GM12878 (cell line): ENCODE measurements around the gene TMCC2. TPM values are rescaled to one million over a fixed set of nuclear protein-coding genes. Genes with fewer than 3 reads are reported as not detected.

Source experiments
- ATAC-seq: fragments of 200-7000 bp; cut with Tn5 transposase; 3 replicates; pipeline ENCODE4 v1.9.1; 2020; ENCODE audit warnings: mild to moderate bottlenecking, moderate library complexity
- BruUV-seq: library from RNA; stranded (reverse); fragments of 400-500 nt; replicated peaks from 2 replicates; lab custom pipeline; 2021; lab: Mats Ljungman, UMichigan
- CTCF ChIA-PET: fragments of 300-600 bp; sonication (Branson Sonifier 250); formaldehyde crosslinking; extraction: SDS; loops from one replicate; lab custom pipeline; 2021; ENCODE audit warnings: inconsistent platforms; lab: Yijun Ruan, JAX
- POLR2A ChIA-PET: fragments of 350-600 bp; formaldehyde crosslinking; extraction: SDS; loops from one replicate; lab custom pipeline; 2021; ENCODE audit warnings: inconsistent platforms; lab: Charles Lee
- RAD21 ChIA-PET: fragments of 300-600 bp; sonication (Branson Sonifier 250); formaldehyde crosslinking; loops from one replicate; lab custom pipeline; 2023; ENCODE audit warnings: antibody characterized with exemption; ENCODE audit not compliant: unreplicated experiment; lab: Charles Lee
- SMC1A ChIA-PET: fragments of 300-600 bp; sonication (Branson Sonifier 250); formaldehyde crosslinking; loops from one replicate; lab custom pipeline; 2023; ENCODE audit not compliant: unreplicated experiment, uncharacterized antibody; lab: Charles Lee
- DNase-seq: peaks from one replicate; pipeline ENCODE4 v3.0.0-alpha.2; 2011; ENCODE audit warnings: low read depth, low spot score
- FAIRE-seq: peaks from 3 replicates; lab custom pipeline; 2011; peaks lifted over from hg19 to GRCh38; lab: Jason Lieb, UNC
- H2AFZ ChIP-seq: 2 replicates; pipeline ENCODE4 v1.6.0; 2011; ENCODE audit warnings: low read depth, low read length, control low read depth; ENCODE audit not compliant: control insufficient read depth
- H3K27ac ChIP-seq: 2 replicates; pipeline ENCODE4 v1.5.1; 2011; ENCODE audit warnings: control low read depth; ENCODE audit not compliant: control insufficient read depth, insufficient read depth
- H3K27me3 ChIP-seq, 2 experiments: replicated peaks in 1 of 2; 2 replicates each; pipeline versions ENCODE4 v1.6.0 to v1.6.1; 2011; ENCODE audit warnings: low read length in 1 of 2; ENCODE audit not compliant: control insufficient read depth in 2 of 2, insufficient read depth in 2 of 2
- H3K36me3 ChIP-seq, 2 experiments: 2 replicates each; pipeline ENCODE4 v1.5.1; 2011; ENCODE audit warnings: low read length in 1 of 2; ENCODE audit not compliant: control insufficient read depth in 2 of 2, insufficient read depth in 2 of 2
- H3K4me1 ChIP-seq: 2 replicates; pipeline ENCODE4 v1.6.1; 2011; ENCODE audit warnings: mild to moderate bottlenecking, low read length, moderate library complexity, mixed read lengths; ENCODE audit not compliant: control insufficient read depth, insufficient read depth
- H3K4me2 ChIP-seq: 2 replicates; pipeline ENCODE4 v1.6.0; 2011; ENCODE audit warnings: control low read depth; ENCODE audit not compliant: control insufficient read depth, insufficient read depth
- H3K4me3 ChIP-seq: fragments of 200-600 bp; sonication (generic); 2 replicates; pipeline ENCODE4 v1.5.1; 2016
- H3K79me2 ChIP-seq: 2 replicates; pipeline ENCODE4 v1.6.0; 2011; ENCODE audit warnings: low read length; ENCODE audit not compliant: control insufficient read depth, insufficient read depth
- H3K9ac ChIP-seq: 2 replicates; pipeline ENCODE4 v1.8.0; 2011; ENCODE audit warnings: low read length, control low read depth, mixed read lengths; ENCODE audit not compliant: control insufficient read depth, insufficient read depth
- H3K9me3 ChIP-seq: replicated peaks from 3 replicates; pipeline ENCODE4 v1.5.1; 2011; ENCODE audit warnings: mild to moderate bottlenecking, low read length; ENCODE audit not compliant: control insufficient read depth, insufficient read depth
- H4K20me1 ChIP-seq: 2 replicates; pipeline ENCODE4 v1.6.0; 2011; ENCODE audit not compliant: control insufficient read depth, insufficient read depth
- ATF3 ChIP-seq: IDR thresholded peaks from 2 replicates; pipeline ENCODE4 v1.6.1; 2011; ENCODE audit warnings: low read depth, mild to moderate bottlenecking, low read length, moderate library complexity, borderline replicate concordance; ENCODE audit errors: extremely low read depth
- BRCA1 ChIP-seq: IDR thresholded peaks from 2 replicates; pipeline ENCODE4 v1.6.1; 2011; ENCODE audit warnings: low read depth, low read length, improper control_type of control experiment
- IKZF2 ChIP-seq, 2 experiments: fragments of 450-650 bp; IDR thresholded peaks; 2 replicates each; pipeline ENCODE4 v1.6.1; 2017; ENCODE audit warnings: mild to moderate bottlenecking in 2 of 2, moderate library complexity in 2 of 2
- MAX ChIP-seq: IDR thresholded peaks from 2 replicates; pipeline ENCODE4 v1.6.1; 2012; ENCODE audit warnings: low read depth, low read length, improper control_type of control experiment
- MYC ChIP-seq: IDR thresholded peaks from 2 replicates; pipeline ENCODE4 v1.6.1; 2011; ENCODE audit warnings: mild to moderate bottlenecking, low read length, moderate library complexity, inconsistent platforms; ENCODE audit not compliant: insufficient read depth, insufficient replicate concordance, insufficient read length, severe bottlenecking
- PML ChIP-seq: IDR thresholded peaks from 2 replicates; pipeline ENCODE4 v1.6.1; 2012; ENCODE audit warnings: low read length, inconsistent platforms
- RAD21 ChIP-seq: IDR thresholded peaks from 2 replicates; pipeline ENCODE4 v1.6.1; 2011; ENCODE audit warnings: mild to moderate bottlenecking, low read depth, low read length, moderate library complexity; ENCODE audit not compliant: insufficient read depth
- RUNX3 ChIP-seq: IDR thresholded peaks from 2 replicates; pipeline ENCODE4 v1.6.1; 2012; ENCODE audit warnings: low read length, inconsistent platforms
- SMARCA5 ChIP-seq: fragments of 450-650 bp; IDR thresholded peaks from 2 replicates; pipeline ENCODE4 v1.6.1; 2017; ENCODE audit warnings: mild to moderate bottlenecking
- SMC3 ChIP-seq: IDR thresholded peaks from 2 replicates; pipeline ENCODE4 v1.6.1; 2011; ENCODE audit warnings: low read length, improper control_type of control experiment, borderline replicate concordance
- SREBF1 ChIP-seq: IDR thresholded peaks from 2 replicates; pipeline ENCODE4 v1.6.1; 2012; ENCODE audit warnings: mild to moderate bottlenecking, low read length
- ZNF217 ChIP-seq: fragments of 450-650 bp; IDR thresholded peaks from 2 replicates; pipeline ENCODE4 v1.6.1; 2017; ENCODE audit warnings: antibody characterized with exemption, mild to moderate bottlenecking
- ZNF274 ChIP-seq: IDR thresholded peaks from one replicate; pipeline ENCODE4 v1.8.0; 2011; ENCODE audit not compliant: insufficient read length, insufficient read depth
- ZNF622 ChIP-seq: fragments of 450-650 bp; IDR thresholded peaks from 2 replicates; pipeline ENCODE4 v1.6.1; 2017; ENCODE audit warnings: mild to moderate bottlenecking, inconsistent platforms
- WGBS: methylation state at CpG from one replicate; pipeline ENCODE4 v1.1.6; 2016; ENCODE audit warnings: low lambda C conversion rate; ENCODE audit not compliant: insufficient replicate concordance, insufficient coverage; ENCODE audit errors: missing lambda C conversion rate; 5-methylcytosine and 5-hydroxymethylcytosine counted together
- in situ Hi-C: fragments of 300-500 bp; cut with MboI; formaldehyde crosslinking; loops from 9 replicates; pipeline ENCODE4 v1.14.3; 2018; ENCODE audit warnings: mixed read lengths
- intact Hi-C: fragments of 100-400 bp; cut with micrococcal nuclease; formaldehyde crosslinking; loops from one replicate; pipeline ENCODE4 v1.14.2; 2022; ENCODE audit not compliant: unreplicated experiment
- polyA plus RNA-seq, 11 experiments: library from polyadenylated mRNA; depleted of rRNA in 4 of 11; unstranded in 6 of 11; stranded (reverse) in 5 of 11; fragments of >200 nt; fragmentation: Nextera tagmentation in 4 of 11; fragmentation: Illumina TruSeq in 1 of 11; extraction: Ambion mirVana in 4 of 11; extraction: Trizol in 1 of 11; gene quantifications; 1 replicate in 1 of 11; 2 replicates in 10 of 11; pipeline versions ENCODE4 v1.2.1 to v1.2.3, GENCODE V29; 2011 to 2016; ENCODE audit warnings: inconsistent platforms in 2 of 11, missing spikeins in 2 of 11, low read depth in 1 of 11
- total RNA-seq, 4 experiments: library from RNA; depleted of rRNA in 3 of 4; stranded (reverse); fragments of >200 nt in 3 of 4; fragmentation: Illumina TruSeq in 1 of 4; extraction: Trizol in 1 of 4; gene quantifications; 2 replicates each; pipeline versions ENCODE4 v1.2.1 to v1.2.3, GENCODE V29; 2013 to 2021

TMCC2 gene
- total and polyA plus RNA-seq, 10 of the 15 experiments (the other 5 are each of a cell fraction or from before 2014, with no cell fraction given): 0.06 to 2.3 (median 0.76) TPM

DNA sequence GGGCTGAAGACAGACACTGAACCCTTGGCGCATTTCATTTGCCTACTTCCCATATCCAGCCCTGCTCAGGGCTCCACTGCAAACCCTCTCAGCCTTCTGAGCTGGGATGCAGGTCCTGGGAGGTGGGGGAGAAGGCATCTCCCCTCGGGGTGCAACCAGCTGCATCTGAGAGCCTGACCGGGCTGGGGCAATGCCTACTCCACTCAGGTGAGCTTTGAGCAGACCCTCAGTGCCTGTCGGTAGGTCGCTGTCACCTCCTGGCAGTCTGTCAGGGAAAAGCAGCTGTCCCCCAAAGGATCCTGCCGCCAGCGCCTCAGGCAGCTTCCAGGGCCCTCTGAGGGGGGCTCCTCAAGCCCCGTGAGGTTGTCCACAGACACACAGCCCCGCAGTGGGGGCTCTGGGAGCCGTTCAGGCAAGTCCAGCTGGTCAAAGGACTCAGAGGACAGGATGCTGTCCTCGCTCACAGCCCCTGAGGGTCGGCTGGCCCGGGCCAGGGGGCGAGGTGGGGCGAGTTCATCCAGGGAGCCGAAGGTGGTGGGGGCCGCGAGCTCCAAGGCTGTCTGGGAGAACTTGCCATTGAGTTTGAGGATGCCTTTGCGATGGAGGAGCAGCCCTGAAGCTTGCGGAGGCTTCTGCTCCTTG is 75.6 kb downstream of the TMCC2 start:
- POLR2A ChIA-PET: interaction anchor here (1.5 to 1.7 kb wide), 2 partner anchors 9 to 15 kb away, joined by 5 to 6 read pairs; no protein-coding TSS in a partner anchor
- CTCF ChIA-PET: interaction anchor here (1.1 to 59.5 kb wide), 2 partner anchors 21 to 33 kb away, joined by 3 to 2333 read pairs; no protein-coding TSS in a partner anchor
- H3K4me1 ChIP-seq: no peaks in the 10 kb centered on the region
- no peaks in the 10 kb centered on the region for H3K9me3 ChIP-seq
- in situ Hi-C loops (no loop called here), intact Hi-C loops (no loop called here)
- BruUV-seq: no TSS peak
- peaks cover 0 to 2% of the 10 kb centered on the region in 2 experiments; a peak in 1 of 4 replicates for H3K27me3 ChIP-seq
- no peak for FAIRE-seq
- SMC1A ChIA-PET: interaction anchor here (0.9 to 35.1 kb wide), 2 partner anchors 22 to 25 kb away, joined by 3 to 1445 read pairs; no protein-coding TSS in a partner anchor
- RAD21 ChIA-PET: interaction anchor here (0.6 to 1.7 kb wide), 5 partner anchors 10 to 332 kb away, joined by 3 to 6 read pairs (median 4); no protein-coding TSS in a partner anchor
- ATAC-seq: no peak
- no peak overlapping the region for H3K9ac ChIP-seq
- DNase-seq: no peak
- no peak for TF ChIP-seq ZNF274
- H3K36me3 ChIP-seq: no peaks in the 10 kb centered on the region; a peak in 1 of 4 replicates
- WGBS: 48% methylated on average over 17 of the region's 20 CpGs
- no peaks in the 10 kb centered on the region for H3K79me2 ChIP-seq
- no peaks in the 10 kb centered on the region for H4K20me1 ChIP-seq
- no peak overlapping the region for H3K27ac ChIP-seq
- no peak overlapping the region for H3K4me3 ChIP-seq
- H2AFZ ChIP-seq: no peak overlapping the region
- no peak overlapping the region for H3K4me2 ChIP-seq

DNA sequence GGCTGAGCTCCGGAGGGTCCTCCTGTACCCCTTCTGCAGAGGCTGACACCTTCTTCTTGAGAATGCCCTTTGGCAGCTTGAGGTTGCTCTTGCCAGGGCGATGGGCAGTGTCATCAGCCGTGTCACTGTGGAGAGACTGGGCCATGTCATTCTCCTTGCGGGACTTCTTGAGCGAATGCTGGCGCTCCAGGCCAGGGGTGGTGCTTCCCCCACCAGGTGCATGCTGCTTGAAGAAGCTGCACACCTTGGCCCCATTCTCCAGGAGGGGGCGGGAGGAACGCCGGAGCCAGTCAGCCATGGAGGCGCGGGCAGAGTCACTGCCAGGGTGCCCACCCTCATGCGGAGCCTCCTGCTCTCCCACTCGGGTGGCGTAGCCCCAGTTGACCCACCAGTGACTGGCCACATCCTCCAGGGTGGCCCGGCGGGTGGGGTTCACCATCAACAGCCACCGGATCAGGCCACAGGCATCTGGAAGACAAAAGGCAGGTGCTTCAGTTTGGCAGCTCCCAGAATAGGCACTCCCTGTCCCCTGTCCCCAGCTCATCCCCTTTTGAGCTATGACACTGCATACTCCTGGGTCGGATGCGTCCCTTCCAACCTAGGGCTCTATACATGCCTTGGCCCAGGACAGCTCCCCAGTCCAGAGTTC is 76.4 kb downstream of the TMCC2 start:
- Histone ChIP-seq H3K79me2 (no peaks in the 10 kb centered on the region), H3K9ac (no peak overlapping the region), H4K20me1 (no peaks in the 10 kb centered on the region), H3K9me3 (no peaks in the 10 kb centered on the region), H3K4me3 (no peak overlapping the region), H3K27ac (no peak overlapping the region), H3K4me2 (no peak overlapping the region), H3K4me1 (no peaks in the 10 kb centered on the region), H3K27me3 (peaks cover 0 to 2% of the 10 kb centered on the region in 2 experiments; a peak in 1 of 4 replicates), H2AFZ (no peak overlapping the region), H3K36me3 (no peaks in the 10 kb centered on the region; a peak in 1 of 4 replicates)
- FAIRE-seq (no peak), ATAC-seq (no peak), DNase-seq (no peak)
- ChIA-PET SMC1A (interaction anchor here (0.9 to 35.1 kb wide), 2 partner anchors 21 to 26 kb away, joined by 3 to 1445 read pairs; no protein-coding TSS in a partner anchor), CTCF (interaction anchor here (1.1 to 59.5 kb wide), 2 partner anchors 21 to 34 kb away, joined by 3 to 2333 read pairs; no protein-coding TSS in a partner anchor), RAD21 (interaction anchor here (0.7 to 1.7 kb wide), 3 partner anchors 9 to 182 kb away, joined by 3 to 6 read pairs (median 3); no protein-coding TSS in a partner anchor), POLR2A (interaction anchor here (1.5 kb wide), 1 partner anchor 10 kb away, joined by 5 read pairs; no protein-coding TSS in a partner anchor)
- intact Hi-C loops: no loop called here
- 82% methylated on average over 19 of the region's 19 CpGs for WGBS
- BruUV-seq: no TSS peak
- in situ Hi-C loops: no loop called here
- TF ChIP-seq SMC3 (no peak), ZNF217 (no peak), SREBF1 (no peak), MYC (no peak), MAX (no peak), BRCA1 (no peak), IKZF2 (IDR thresholded peaks at IDR 0.05) (no peak), RAD21 (no peak), ZNF622 (no peak), SMARCA5 (no peak), ATF3 (no peak), PML (no peak), RUNX3 (no peak)
